ENCODE results near the gene ZNF280A. TPM values are rescaled to one million over a fixed set of nuclear protein-coding genes. Genes with fewer than 3 reads are reported as not detected.
"Not testable (repeated sequence)": the region's sequence is repeated elsewhere in the genome, so short reads cannot be mapped to it uniquely, and the experiment has no call there.

Gene ZNF280A
- total RNA-seq, 1 experiment from 2014 or later = 0.89 TPM

DNA sequence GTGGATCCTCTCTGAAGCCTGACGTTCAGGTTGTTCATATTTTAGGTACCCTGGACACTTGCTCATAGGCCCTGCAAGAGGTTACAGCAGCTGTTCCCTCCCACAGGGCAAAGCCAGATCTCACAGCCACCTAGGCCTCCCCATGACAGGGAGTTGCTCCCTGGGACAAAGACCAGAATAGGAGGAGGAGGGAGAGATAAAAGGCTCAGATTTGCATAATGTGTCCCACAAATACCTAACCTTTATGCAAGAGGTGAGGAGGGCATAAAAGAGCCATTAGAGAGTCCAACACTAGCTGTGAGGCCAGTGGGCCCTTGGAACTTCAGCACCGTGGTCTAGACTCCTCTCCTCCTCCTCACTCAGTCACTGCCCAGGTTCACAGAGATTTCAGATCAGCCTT, 45.3 kb downstream of the ZNF280A start:
- DNase-seq (ENCODE audit: extremely low read depth, low read depth) = no peak

DNA sequence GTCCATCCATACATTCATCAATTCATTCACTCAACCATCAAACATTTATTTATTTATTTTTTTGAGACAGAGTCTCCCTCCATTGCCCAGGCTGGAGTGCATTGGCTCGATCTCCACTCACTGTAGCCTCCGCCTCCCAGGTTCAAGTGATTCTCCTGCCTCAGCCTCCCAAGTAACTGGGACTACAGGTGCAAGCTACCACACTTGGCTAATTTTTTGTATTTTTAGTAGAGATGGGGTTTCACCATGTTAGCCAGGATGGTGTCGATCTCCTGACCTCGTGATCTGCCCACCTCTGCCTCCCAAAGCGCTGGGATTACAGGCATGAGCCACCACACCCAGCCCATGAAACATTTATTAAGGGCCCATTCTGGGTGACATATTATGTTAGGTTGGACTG, 49.0 kb downstream of the ZNF280A start:
- DNase-seq (ENCODE audit: extremely low read depth, low read depth) = not testable (repeated sequence)

DNA sequence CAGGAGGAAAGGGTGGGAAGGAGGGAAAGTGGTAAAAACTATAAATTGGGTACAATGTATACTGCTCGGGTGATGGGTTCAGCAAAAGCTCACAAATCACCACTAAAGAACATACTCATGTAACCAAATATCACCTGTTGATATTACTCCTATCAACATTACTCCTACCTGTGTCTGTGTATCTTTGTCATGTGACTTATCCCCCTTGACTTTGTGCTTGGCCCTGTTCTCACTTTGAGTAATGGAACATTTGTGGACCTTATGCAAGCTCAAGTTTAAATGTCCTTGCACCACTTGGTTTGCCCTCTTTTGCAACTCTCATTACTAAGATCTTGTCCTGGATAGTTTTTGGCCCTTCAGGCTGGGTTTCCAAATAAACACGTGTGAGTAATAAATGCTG, 50.5 kb downstream of the ZNF280A start:
- DNase-seq (ENCODE audit: extremely low read depth, low read depth) = no peak

DNA sequence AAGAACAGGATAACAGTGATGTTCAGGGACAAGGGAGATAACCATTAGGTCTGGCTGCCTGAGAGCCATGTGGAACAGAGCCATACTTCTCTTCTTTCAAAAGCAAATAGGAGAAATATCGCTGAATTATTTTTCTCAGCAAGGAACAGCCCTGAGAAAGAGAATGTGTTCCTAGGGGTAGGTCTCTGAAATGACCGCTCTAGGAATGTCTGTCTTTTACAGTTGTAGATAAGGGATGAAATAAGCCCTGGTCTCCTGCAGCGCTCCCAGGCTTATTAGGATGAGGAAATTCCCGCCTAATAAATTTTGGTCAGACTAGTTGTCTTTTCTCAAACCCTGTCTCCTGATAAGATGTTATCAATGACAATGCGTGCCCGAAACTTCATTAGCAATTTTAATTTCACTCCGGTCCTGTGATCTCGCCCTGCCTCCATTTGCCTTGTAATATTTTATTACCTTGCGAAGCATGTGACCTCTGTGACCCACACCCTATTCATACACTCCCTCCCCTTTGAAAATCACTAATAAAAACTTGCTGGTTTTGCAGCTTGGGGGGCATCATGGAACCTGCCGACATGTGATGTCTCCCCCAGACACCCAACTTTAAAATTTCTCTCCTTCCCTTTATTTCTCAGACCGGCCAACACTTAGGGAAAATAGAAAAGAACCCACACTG, 51.1 kb downstream of the ZNF280A start:
- not testable (repeated sequence) for DNase-seq (ENCODE audit: extremely low read depth, low read depth)

DNA sequence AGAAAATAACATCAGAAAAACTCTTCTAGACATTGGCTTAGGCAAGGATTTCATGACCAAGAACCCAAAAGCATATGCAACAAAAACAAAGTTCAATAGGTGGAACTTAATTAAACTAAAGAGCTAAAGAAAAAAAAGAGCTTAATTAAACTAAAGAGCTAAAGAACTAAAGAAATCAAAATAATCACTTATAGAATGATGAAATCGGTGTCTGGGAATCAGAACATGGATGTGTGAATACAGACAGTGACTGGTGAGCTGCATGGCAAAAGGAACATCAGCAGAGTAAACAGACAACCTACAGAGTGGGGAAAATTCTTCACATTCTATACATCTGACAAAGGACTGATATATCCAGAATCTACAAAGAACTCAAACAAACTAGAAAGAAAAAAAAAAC, 53.0 kb downstream of the ZNF280A start:
- DNase-seq (ENCODE audit: extremely low read depth, low read depth) = no peak

DNA sequence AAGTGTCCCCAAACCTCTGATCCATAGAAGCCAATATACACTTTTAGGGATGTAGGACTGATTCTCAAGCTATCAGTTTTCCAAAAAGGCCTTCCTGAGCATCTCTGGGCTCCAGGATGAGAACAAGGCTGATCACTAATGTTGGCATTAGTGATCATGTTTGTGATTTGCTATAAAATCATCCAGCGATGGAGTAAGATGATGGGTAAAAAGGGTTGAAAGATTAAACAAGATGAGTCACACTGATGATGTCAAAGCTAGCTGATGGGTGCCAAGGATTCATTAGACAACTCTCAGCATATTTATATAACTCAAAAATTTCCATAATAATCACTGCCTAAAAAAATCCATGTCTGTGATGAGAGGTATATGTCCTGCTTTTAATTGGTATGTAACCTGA, 54.3 kb downstream of the ZNF280A start:
- no peak for DNase-seq (ENCODE audit: extremely low read depth, low read depth)

DNA sequence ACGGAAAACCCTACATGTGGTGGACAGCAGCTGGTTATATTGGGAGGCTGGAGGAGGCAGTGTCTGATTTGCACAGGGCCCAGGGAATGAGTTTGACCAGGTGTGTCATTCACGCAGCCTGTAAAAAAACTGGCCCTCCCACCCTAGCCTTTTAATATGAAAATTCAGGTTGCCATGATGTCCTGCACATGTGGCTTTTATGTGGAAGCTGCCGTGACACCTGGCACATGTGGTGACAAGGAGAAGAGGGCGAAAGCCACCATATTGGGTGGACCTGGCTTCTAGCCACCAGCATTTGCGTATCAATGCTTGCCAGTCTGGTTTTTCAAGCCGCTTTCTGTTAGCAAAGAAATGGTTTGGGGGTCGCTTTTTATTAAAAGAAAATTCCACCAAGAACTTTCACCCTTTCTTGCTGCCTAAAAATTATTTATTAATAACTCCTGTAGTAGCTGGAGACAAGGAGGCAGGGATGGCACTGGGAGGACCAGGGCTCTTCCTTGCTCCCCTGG, 54.9 kb downstream of the ZNF280A start:
- DNase-seq (ENCODE audit: extremely low read depth, low read depth) = no peak

DNA sequence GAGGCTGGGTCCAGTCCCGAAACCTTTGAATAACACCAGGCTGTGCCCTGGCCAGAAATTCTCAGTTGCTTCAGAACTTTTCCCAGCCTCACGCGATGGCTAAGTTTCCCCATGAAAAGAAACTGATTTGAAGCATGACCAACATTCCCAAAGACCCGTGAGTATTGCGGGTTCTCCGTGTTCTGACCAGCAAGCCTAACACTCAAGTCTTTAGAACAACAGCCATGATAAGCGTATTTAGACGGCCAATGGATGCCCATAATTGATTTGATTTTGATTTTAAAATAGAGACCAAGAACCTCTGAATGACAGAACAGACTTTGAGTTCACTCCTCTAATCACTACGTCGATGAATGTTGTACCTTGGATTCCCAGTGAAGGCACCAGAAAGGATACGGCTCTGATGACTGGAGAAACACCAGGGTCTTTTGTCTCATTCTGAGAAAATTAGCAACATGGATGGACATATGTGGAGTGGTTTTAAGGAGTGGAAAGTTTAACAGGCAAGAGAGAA, 55.5 kb downstream of the ZNF280A start:
- DNase-seq (ENCODE audit: extremely low read depth, low read depth) = no peak

DNA sequence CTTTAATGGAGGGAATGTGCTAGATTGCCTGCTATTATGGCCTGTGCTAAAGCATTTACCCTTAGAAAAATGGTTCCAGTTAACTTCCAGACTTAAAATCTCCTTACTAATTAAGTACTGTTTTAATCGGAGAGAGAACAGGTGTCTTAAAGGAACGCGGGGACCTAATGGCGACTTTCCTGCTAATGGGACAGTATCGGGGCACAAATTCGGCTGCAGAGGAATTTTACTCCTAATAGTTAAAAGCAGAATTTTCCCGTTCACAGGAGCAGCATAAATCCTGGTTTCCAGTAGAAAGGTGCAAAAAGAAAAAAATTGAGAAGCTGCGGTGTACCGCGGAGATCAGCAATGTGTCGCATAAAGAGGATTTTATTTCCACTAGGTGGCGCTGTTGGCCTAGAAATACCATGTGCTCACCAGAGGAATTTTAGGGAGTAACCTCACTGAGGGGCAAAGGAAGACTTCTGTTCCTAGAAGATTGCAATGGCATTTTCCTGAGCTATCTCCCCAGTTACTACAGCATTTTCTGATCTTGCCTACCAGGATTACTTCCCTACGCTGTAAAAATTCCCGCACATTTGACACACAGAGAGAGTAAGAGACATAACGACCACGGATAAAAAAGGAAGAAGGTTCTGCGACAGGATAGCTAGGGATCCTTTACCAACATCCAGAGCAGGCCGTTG, 56.1 kb downstream of the ZNF280A start:
- DNase-seq (ENCODE audit: extremely low read depth, low read depth) = peak; percentile 56

Other genes starting within 250 kb of the ZNF280A start
- gene ZNF280B, start 11.5 kb downstream of the ZNF280A start, total RNA-seq (2014; rRNA removed; shearing (Covaris generic)) = 3.1 and 3.9 TPM in 2 replicates
- 9.3 and 11.7 TPM in 2 replicates for gene PRAME, start 39.0 kb upstream of the ZNF280A start, total RNA-seq (2014; rRNA removed; shearing (Covaris generic))
- gene GGTLC2, start 124.3 kb upstream of the ZNF280A start, total RNA-seq (2014; rRNA removed; shearing (Covaris generic)) = not detected in 2 replicates